ENCODE measurements around the gene PTPRA.

DNA sequence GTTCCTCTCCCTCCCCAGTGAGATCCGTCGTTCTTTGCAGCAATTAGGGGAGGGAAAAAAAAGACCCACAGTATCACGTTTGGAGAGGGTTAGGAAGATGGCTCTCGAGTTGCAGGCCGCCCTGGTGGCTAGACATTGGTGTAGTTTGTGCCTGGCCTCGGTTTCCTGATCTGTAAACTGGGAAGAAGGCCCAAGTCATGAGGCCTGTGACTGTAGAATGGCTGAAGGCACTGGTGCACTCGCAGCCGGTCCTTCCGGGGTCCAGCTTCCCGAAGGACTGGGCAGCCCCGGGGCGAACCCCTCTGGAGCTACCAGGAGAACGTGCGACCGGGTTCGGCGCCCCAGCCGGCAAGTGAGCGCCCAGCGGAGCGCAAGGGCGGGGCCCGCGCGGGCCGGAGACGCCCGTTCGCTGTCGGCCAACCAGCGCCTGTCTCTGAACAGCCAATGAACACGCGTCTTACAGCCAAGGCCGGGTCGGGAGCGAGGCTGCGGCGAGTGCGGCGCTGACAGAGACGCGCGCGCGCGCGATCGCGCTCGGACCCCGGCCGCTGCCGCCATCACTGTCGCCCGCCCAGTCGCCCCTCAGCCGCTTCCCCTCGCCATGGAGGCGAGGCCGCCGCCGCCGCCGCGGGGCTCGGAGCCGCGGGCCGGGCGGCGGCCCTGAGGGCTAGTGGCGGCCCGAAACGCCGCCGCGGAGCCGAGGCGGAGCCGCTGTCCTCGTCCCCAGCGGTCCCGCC is at the start of gene PTPRA:
- TF ChIP-seq CTCF (IDR thresholded peaks at IDR 0.05; ENCODE audit: low read depth, low read length, poor library complexity, severe bottlenecking) (no peak), EZH2phosphoT487 (IDR thresholded peaks at IDR 0.05; ENCODE audit: borderline replicate concordance, low read length) (no peak)
